ENCODE measurements around the gene CHRNB4.
"Not testable (repeated sequence)": the region's sequence is repeated elsewhere in the genome, so short reads cannot be mapped to it uniquely, and the experiment has no call there.

The CHRNB4 gene, protein sequence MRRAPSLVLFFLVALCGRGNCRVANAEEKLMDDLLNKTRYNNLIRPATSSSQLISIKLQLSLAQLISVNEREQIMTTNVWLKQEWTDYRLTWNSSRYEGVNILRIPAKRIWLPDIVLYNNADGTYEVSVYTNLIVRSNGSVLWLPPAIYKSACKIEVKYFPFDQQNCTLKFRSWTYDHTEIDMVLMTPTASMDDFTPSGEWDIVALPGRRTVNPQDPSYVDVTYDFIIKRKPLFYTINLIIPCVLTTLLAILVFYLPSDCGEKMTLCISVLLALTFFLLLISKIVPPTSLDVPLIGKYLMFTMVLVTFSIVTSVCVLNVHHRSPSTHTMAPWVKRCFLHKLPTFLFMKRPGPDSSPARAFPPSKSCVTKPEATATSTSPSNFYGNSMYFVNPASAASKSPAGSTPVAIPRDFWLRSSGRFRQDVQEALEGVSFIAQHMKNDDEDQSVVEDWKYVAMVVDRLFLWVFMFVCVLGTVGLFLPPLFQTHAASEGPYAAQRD
- total RNA-seq: 0 to 0.06 (median 0) reads per million in 18 experiments

DNA sequence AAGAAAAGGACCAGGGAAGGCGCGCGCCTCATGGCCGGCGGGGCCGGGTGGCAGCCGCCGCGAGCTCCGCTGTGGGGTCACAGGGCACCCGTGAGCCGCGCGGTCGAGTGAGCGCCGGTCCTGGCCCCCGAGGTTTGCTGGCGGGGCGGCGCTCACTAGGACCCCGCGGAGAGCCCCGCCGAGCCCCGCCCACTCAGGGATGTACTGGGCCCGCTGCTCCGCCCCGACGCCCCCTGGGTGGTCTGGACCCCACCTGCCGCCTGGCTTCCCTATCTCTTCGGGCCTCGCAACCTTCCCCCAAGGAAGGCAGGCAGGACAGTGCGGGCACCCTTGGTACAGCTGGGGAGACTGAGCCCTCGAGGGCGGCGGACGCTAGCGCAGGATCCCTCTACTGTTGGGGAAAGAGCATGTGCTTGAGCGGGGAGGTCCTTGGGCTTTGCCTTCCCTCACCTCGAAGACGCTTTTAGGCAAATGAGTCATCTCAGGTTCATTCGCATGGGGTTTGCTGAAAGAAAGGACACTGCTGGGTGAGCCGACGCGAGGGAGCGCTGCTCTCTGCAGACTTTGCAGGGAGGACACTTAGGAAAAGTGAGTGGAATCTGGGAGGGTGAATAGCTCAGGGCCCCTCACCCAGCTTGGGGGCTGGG, at the start of gene CHRNB4:
TSS of gene CHRNB4 (minus strand) at position 109 of the 647 bp plus-strand sequence. CDS start at position 32, 77 bp downstream.
- DNase-seq: no peak

DNA sequence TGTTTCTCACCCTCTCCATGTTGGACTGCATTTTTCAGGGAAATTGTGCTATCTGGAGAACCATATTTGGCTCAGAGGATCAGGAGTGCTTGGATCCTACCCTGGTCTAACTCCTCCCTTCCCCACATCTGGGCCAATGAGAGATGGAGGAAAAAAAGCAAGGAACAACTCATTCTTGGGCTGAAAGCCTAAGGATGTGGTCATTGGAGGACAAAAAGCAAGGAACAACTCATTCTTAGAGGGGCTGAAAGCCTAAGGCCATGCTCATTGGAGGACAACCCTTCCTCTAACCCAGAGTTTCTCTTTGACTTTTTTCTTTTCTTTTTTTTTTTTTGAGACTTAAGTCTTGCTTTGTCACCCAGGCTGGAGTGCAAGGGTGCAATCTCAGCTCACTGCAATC, 48.6 kb upstream of the CHRNB4 start:
- no peak for DNase-seq

DNA sequence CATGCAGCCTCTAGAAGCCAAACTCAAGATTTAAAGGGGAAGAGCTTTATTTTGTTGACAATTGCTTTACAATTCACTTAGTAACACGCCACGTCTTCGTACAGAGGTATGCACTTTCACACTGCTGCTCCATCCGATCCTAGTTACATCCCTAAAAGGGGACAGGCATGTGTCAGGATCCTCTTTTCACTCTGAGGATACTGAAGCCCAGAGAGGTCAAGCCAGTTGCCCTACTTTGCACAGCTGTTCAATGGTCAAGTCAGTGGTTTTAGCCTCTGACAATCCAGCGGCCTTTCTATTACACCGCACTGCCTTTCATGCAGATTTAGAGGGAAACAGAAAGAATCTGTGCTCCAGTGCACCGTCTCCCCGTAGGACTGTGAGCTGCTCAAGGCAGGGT, 44.9 kb upstream of the CHRNB4 start:
- DNase-seq: no peak

DNA sequence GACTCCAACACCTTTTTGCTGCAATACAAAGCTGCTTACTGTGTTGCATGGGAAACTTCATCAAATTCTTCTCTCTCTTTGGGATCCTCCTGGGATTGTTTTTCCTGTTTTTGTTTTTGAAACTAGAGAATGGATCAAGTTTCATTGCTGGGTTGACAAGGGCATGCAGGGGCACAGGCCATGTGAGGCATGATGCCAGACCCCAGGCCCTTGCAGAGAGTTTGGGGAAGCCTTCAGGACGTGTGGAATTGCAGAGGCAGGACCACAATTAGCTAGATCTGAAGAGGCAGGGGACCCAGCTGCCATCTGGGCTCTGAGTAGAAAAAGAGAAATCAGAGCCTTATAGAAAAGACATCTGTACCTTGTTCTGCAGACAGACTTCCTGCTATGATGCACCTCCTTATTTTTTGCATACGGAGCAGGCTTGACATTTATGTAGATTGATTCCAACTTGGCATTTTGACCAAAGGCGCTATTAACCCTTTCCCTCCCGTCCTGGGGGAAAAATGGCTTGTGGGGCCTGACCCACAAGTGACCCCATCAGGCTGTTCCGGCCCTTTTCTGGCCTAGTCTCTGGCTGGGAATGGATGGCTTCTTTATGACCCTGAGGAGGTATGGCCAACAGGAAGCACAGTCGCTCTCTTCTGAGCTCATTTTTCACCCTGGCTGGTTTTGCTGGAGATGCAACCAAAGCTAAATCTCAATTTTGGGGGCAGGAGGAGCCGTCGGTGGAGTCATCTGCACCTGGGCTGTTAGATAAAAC, 44.3 kb upstream of the CHRNB4 start:
- no peak for DNase-seq

DNA sequence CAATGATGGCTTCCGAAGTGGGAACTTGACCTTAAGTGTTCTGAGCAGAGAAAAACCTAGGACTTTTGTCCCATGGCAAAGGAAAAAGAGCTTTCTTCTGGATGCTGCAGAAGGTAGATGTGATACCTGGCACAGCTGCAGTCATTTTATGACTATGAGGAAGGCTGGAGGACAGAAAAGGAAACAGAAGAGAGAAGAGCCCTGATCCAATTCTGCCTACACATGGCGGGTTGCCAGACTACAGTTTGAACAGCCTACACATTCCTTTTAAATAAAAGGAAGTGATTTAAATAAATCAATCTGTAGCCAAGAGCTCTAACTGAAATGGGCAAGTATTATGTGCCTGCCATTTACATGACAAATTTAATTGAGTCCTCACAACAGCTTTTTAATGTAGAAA, 43.6 kb upstream of the CHRNB4 start:
- DNase-seq: peak; percentile 65 to 70

DNA sequence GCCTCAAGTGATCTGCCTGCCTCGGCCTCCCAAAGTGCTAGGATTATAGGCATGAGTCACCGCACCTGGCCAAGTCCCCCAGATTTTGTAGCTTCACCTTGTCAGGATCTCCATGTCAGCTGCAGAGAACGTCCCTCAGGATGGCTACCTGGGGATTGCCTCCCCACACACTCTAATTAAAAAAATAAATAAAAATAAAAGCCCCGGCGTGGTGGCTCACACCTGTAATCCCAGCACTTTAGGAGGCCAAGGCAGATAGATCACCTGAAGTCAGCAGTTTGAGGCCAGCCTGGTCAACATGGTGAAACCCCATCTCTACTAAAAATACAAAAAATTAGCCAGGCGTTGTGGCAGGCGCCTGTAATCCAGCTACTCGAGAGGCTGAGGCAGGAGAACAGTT, 42.6 kb upstream of the CHRNB4 start:
- DNase-seq: not testable (repeated sequence)

DNA sequence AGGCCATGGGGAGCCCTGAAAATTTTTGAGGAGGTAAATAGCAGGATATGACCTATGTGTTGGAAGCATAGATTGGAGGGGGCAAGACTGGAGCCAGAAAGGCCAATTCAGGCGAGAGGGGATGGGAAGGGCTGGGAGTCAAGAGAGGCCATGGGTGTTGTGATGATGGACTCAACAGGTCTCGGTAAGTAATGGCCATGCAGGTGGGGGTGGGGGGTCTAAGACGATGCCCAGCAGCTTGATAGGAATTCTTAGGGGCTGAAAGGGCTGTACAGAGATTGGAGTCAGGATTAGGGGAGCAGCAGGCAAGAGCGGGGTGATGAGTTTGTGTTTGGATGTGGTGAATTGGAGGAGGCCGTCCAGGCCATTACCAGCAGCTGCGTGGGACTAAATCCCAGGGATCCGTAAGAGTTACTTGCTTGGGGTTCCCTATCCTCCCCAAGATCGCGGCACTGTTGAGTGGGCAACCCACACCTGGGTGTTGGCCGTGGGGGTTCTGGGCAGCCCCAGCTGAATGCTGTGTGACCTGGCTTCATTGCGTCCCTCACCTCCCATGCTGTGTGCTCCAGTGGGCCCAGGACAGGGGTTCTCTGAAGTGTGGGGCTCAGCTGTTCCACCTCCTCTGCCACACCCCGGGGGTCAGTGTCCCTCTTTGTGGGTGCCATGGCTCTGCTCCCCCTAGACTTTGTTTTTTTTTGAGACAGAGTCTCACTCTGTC, 41.8 kb upstream of the CHRNB4 start:
- DNase-seq: no peak

DNA sequence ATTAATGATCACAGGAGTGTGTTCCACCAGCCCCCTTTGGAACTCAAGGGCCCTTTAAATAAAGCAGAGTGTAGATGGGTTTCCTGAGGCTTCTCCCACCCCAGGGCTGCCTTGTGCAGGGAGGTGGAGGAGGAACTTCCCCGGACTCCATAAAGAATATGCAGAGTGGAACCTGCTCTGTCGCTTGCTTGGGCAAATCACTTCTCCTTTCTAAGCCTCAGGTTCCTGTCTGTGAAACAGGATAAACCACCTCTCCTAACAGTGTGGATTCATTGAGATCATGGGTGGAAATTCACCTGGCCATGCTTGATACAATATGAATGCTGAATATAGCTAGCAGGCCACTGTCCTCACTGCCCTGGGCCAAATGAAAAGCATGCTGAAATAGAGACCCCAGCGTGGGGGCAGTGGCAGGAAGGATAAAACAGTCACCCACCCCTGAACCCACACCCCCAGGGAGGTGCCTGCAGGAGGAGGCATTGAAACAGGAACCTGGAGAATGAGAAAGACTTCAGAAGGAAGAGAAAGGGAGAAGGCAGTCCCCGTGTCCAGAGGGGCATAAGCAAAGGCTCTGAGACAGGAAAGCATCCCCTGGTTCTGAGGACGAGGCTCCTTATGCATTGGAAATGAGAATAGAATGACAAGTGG, 41.1 kb upstream of the CHRNB4 start:
- DNase-seq: peak; percentile 3 to 34

DNA sequence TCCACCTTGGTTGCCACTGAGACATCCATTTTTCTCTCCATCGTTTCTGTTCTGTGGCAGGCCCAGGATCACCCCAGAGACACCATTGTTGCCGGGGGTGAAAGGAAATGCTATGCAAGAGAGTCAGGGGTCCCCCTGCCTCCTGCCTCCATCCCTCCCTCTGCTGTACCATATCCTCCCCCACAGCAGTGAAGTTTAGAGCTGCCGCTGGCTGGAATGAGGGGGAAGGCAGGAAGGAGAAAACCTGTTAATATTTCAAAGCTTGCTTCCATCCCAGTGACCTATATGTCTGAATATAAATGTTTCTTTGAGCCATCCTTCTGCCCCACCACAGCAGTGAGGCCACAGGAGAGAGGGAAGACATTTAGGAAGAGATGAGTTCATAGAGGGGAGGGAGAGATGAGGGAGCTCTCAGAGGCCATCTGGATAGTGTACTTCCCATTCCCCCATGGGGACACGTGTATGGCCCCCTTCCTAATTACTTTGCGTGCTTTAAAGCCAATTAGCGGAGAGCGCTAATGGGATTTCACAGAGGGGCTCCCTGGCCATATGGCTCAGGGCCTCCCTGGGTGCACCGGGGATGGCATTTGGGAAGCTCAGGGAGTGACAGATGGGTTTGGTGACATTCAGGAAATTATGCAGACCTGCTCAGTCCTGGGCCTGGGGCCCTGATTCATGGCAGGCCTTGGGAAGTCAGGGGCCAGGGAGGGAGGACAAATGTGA, 40.4 kb upstream of the CHRNB4 start:
- no peak for DNase-seq

DNA sequence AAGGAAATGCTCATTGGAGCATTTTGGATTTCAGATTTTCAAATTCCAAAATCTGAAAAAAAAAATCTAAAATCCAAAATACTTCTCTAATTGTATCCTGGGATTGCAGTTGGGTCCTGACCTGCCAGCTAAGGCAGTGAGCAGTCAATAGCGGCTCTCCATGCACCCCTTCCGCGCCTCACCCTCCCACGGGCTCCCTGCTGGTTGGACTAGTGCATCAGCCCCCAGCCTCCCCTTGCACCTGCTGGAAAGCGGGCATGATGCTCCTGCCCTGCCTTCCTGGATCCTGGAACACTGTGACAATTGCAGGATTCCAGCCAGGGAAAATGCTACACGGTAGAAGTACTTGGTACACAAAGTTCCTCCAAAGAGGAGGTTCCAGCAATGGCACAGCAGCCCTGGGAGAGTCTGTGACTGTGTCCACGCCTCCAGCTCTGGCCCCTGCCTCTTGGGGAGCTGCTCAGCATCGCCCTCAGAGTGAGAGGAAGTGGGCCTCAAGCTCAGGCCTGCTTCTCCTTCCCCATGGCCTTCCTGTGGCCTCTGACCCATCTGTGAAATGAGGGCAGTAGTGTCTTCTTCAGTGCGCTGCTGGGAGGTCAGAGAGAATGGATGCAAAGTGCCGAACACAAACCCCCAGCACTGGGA, 39.5 kb upstream of the CHRNB4 start:
- DNase-seq: peak; percentile 82 to 84

DNA sequence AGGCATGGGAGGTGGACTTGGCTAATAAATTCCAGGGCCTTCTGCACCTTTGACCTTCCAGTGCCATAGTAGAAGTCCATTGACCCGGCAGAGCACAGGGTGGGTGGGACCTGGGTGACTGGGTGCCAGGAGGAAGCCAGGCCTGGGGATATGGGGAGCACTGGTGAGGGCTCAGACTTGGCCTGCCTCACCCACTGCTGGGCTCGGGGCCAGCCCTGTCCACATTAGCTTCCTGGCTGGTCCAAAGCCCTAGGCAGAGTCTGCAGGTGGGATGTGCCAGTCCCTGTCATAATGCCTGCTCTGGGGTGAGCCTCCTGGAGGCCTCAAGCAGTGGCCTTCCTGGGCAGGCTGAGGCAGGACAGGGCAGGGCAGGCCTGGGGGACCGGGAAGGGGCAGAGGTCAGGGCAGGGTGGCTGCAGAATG, 38.1 kb upstream of the CHRNB4 start:
- no peak for DNase-seq

DNA sequence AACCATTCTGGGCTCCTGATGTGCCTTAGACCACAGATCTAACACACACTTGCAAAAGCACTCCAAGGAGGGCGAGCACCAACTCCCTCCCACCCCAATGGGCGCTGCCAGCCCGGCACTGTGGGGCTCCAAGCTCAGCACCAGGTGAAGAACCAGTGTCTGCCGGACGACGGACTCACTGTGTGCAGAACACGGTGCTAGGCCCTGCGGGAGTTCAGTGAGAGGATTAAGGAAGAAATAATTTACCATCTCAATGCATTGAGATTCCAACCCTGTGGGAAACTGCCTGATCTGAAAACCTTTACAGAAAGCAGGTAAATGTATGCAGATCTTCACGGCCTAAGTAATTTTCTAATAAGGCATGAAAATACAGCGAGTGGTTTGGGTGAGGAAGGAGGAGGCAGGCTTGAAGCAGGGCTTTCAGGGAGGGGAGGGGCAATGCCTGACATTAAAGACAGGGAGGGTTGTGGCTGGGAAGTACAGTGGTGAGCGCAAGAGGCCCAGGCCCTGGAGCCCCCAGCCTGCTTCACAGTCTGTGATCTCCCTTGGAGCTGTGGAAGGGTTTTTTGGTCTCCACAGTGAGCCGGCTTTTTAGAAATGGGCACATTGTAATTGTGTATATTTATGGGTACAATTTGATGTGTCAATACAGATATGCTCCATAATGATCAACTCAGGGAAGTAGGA, 35.6 kb upstream of the CHRNB4 start:
- DNase-seq: no peak

DNA sequence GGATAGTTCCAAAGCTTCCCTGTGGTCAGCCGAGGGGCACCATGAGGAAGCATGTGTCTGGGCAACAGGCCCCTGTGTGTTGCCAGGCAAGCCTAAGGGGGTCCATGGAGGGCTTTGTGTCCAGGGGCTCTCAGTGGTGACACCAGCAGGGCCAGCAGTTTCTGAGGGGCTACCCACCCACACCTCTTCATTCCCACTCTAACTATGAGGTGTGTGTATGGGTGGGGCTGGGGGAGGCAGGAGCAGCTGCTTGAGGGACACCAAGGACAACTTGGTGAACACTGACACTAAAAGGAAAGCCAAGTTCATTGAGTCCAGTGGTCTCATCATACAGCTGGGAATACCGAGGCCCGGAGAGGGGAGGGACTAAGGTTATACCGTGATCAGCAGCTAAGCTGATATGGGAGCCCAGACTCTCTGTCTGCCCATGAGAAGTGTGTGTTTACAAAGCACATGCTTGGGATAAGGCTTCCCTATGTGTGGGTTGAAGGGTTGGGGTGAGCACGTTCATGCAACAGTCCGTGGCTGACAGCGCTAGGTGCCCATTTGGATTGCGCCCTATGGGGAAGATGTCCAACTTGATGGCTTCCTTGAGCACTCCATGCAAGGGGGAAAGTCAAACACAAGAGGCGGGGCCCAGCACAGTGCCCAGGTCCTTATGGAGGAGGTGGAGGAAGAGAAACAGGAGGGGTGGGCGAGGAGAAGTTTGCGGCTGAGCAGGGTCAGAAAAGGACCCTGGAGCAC, 34.8 kb upstream of the CHRNB4 start:
- peak in 1 of 2 donors; percentile 20 for DNase-seq

DNA sequence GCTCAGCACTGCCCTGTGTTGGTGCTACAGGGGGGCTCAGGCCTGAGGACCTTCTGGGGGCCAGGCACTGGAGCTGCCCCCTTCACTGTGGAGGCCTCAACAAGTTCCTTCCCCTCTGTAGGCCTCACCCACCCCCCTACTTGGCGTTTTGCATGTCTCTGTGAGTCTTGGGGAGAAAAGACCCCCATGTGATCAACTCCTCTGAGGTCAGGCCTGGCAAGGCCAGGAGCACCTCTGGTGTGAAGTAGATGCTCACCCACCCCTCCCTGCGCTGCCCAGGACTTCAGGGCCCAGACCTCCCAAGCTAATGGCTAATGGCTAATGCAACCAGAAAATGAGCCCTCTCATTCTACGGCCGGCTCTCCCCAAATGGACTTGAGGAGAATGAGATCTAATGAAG, 34.2 kb upstream of the CHRNB4 start:
- no peak for DNase-seq

DNA sequence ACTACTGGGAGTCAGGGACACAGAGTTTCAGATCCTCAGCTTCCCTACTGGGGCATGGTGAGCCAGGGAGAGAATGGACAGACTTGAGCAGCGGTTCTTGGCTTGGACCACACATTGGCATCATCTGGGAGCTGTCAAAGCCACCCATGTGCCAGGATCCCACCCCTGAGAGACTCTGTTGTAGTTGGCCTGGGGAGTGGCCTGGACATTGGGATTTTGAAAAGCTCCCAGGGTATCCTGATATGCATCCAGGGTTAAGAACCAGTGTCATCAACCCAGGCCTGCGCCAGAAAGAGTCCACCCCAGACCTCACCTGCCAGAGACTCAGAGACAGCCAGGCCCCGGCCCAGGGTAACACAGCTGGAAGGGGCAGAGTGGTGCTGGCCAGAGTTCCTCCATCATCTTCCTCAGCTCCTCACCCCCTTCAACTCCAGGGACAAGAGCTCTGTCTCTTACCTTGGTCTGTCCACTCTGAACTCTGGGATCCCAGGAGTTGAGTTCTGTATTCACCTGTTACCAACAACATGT, 33.0 kb upstream of the CHRNB4 start:
- no peak for DNase-seq

DNA sequence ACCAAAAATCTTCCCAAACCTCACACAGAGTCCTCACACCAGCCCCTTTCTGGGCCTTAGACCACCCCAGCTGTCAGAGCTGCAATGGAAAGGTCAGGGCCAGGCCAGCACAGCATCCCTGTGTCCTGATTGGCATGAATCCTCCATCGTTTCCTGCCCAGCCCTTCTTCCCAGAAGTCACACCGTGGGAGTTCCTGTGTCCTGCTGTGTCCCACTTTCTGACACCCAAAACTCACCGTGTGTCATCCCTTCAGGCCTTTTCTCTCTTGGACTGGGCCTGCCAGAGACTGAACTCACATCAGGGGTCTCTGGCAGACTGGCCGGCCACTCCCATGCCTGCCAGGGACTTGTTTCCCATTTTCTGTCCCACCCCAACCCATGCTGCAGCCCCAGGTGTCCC, 32.5 kb upstream of the CHRNB4 start:
- DNase-seq: no peak

DNA sequence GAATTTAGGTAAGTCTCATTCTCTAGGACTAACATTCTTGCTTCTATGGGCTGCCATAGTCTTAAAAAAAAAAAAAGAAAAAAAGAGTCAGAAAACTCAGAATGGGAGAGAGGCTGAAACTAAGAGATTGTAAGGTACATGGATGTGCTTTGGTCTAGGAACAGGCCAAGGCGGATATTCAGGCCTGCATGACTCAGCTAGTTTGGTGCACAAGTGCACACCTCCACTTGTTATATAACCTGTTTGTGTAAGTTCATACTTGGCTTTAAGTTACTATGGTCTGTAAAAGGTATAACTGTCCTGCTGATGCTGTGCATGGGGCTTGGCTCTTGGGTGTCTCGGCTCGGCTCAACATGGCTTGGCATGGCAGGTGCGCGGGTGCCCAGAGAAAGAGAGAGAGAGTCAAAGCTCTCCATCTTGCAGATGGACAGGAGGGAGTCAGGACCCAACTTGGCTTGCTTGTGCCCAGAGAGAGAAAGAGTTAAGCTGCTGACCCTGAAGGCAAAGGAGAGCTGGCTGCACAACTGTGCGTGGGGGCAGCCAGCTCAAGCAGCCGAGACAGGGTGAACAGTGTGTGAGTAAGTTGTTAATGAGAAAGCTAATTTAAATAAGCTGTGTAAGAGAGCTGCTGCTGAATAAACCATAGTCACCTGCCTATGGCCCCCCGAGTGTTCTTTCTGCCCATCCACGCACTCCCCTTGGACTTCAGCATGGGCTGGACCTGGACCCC, 31.4 kb upstream of the CHRNB4 start:
- no peak for DNase-seq

DNA sequence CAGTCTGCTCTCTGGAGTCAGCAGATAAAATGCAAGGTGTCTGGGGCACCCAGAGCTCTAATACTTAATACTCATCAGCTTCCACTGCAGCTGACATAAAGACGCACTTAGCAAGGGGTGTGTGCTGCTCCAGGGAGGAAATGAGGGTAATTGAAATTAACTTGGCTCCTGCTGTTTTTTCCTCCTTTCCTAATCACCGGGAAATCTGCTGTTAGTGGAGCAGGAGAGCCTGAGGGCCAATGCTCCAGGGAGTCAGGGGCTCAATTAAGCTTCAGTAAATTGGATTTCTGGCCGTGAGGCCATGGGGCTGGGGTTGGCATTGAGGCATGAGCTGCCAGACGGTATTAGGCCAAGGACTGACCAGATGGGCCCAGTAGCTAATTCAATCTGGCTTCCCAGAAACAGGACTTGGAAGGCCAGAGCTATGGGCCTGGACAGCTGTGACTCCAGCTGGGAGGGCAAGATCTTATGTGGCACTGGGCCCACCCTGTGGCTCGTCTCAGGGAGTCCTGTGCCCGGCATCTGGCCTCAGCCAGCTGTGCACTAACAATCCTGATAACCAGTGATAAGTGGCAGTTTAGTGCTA, 30.7 kb upstream of the CHRNB4 start:
- no peak for DNase-seq
